Astrocyte (in vitro differentiated cells and primary cell): ENCODE data around the gene PCDH12. TPM values are rescaled to one million over a fixed set of nuclear protein-coding genes. Genes with fewer than 3 reads are reported as not detected.

Source experiments
- DNase-seq: peaks from one replicate; pipeline ENCODE4 v3.0.0-alpha.2; 2010; ENCODE audit warnings: low read depth
- FAIRE-seq: peaks from 2 replicates; lab custom pipeline; 2011; peaks lifted over from hg19 to GRCh38; lab: Jason Lieb, UNC
- H2AFZ ChIP-seq: 2 replicates; pipeline ENCODE4 v1.6.0; 2012; ENCODE audit warnings: low read depth, low read length, inconsistent platforms
- H3K27ac ChIP-seq: 2 replicates; pipeline ENCODE4 v1.5.1; 2011; ENCODE audit warnings: low read depth, low read length, inconsistent platforms
- H3K27me3 ChIP-seq: 2 replicates; pipeline ENCODE4 v1.6.0; 2011; ENCODE audit warnings: low read length, inconsistent platforms; ENCODE audit not compliant: insufficient read depth
- H3K36me3 ChIP-seq: 2 replicates; pipeline ENCODE4 v1.5.1; 2011; ENCODE audit warnings: low read length, inconsistent platforms; ENCODE audit not compliant: insufficient read depth
- H3K4me1 ChIP-seq: 2 replicates; pipeline ENCODE4 v1.5.1; 2011; ENCODE audit warnings: low read length, inconsistent platforms; ENCODE audit not compliant: insufficient read depth
- H3K4me2 ChIP-seq: 2 replicates; pipeline ENCODE4 v1.6.0; 2012; ENCODE audit warnings: low read length, inconsistent platforms
- H3K4me3 ChIP-seq: 2 replicates; pipeline ENCODE4 v1.5.1; 2011; ENCODE audit warnings: low read depth, mild to moderate bottlenecking, low read length, inconsistent platforms; ENCODE audit not compliant: insufficient read depth
- H3K79me2 ChIP-seq: 2 replicates; pipeline ENCODE4 v1.6.0; 2012; ENCODE audit warnings: mild to moderate bottlenecking, low read length, inconsistent platforms; ENCODE audit not compliant: insufficient read depth
- H3K9ac ChIP-seq: 2 replicates; pipeline ENCODE4 v1.6.0; 2012; ENCODE audit warnings: mild to moderate bottlenecking, low read length, inconsistent platforms
- H3K9me3 ChIP-seq: 2 replicates; pipeline ENCODE4 v1.5.1; 2012; ENCODE audit warnings: low read depth, mild to moderate bottlenecking, low read length, inconsistent platforms; ENCODE audit not compliant: insufficient read depth
- H4K20me1 ChIP-seq: 2 replicates; pipeline ENCODE4 v1.6.0; 2012; ENCODE audit warnings: low read length, inconsistent platforms; ENCODE audit not compliant: insufficient read depth
- H3K27ac Mint-ChIP-seq: one replicate; pipeline ENCODE4 v1.8.0; 2021; ENCODE audit warnings: mild to moderate bottlenecking, mixed read lengths; ENCODE audit not compliant: unreplicated experiment
- H3K27me3 Mint-ChIP-seq: one replicate; pipeline ENCODE4 v1.8.0; 2021; ENCODE audit warnings: low read depth, mixed read lengths; ENCODE audit not compliant: unreplicated experiment
- H3K36me3 Mint-ChIP-seq: one replicate; pipeline ENCODE4 v1.8.0; 2021; ENCODE audit warnings: low read depth, mixed read lengths; ENCODE audit not compliant: unreplicated experiment
- H3K4me1 Mint-ChIP-seq: one replicate; pipeline ENCODE4 v1.8.0; 2021; ENCODE audit warnings: low read depth, mixed read lengths; ENCODE audit not compliant: unreplicated experiment
- H3K4me3 Mint-ChIP-seq: one replicate; pipeline ENCODE4 v1.8.0; 2021; ENCODE audit warnings: mild to moderate bottlenecking, moderate library complexity, mixed read lengths; ENCODE audit not compliant: unreplicated experiment
- H3K9me3 Mint-ChIP-seq: one replicate; pipeline ENCODE4 v1.8.0; 2021; ENCODE audit warnings: mild to moderate bottlenecking, mixed read lengths; ENCODE audit not compliant: unreplicated experiment
- CTCF ChIP-seq: IDR thresholded peaks from 2 replicates; pipeline ENCODE4 v1.5.1; 2011; ENCODE audit warnings: low read depth, mild to moderate bottlenecking, inconsistent platforms, low read length, moderate library complexity; ENCODE audit not compliant: insufficient read depth
- EZH2 ChIP-seq: IDR thresholded peaks from 2 replicates; pipeline ENCODE4 v1.6.1; 2012; ENCODE audit warnings: mild to moderate bottlenecking, low read length, inconsistent platforms; ENCODE audit not compliant: insufficient read depth
- total RNA-seq: library from RNA; stranded (reverse); gene quantifications from 2 replicates; pipeline ENCODE4 v1.2.1, GENCODE V29; 2021

PCDH12 gene
- total RNA-seq, 1 donor from 2014 or later: 0.02 TPM

- Mint-ChIP-seq H3K27me3 (peaks cover 5% of the 10 kb centered on the region), H3K4me1 (no peaks in the 10 kb centered on the region), H3K9me3 (no peaks in the 10 kb centered on the region), H3K36me3 (no peaks in the 10 kb centered on the region), H3K27ac (no peak overlapping the region), H3K4me3 (no peak overlapping the region)
- no peaks in the 10 kb centered on the region for H3K4me1 ChIP-seq
- no peak for TF ChIP-seq EZH2
- no peak for TF ChIP-seq CTCF
- peaks cover 1% of the 10 kb centered on the region for H3K27me3 ChIP-seq
- H3K27ac ChIP-seq: no peak overlapping the region
- H3K9ac ChIP-seq: no peak overlapping the region
- H3K9me3 ChIP-seq: no peaks in the 10 kb centered on the region
- no peak overlapping the region for H3K4me3 ChIP-seq
- no peak overlapping the region for H3K4me2 ChIP-seq
- H4K20me1 ChIP-seq: no peaks in the 10 kb centered on the region
- no peak overlapping the region for H2AFZ ChIP-seq
- H3K36me3 ChIP-seq: no peaks in the 10 kb centered on the region
- no peak for DNase-seq
- FAIRE-seq: no peak
- H3K79me2 ChIP-seq: no peaks in the 10 kb centered on the region
Measured at GRCh38 chr5:141897425-141897824, 60.6 kb downstream of the PCDH12 start.

Other genes starting within 250 kb of the PCDH12 start
- gene PCDH1, start 79.8 kb downstream of the PCDH12 start, total RNA-seq: 9.1 and 11.5 TPM in 2 replicates
- 37.6 and 38.2 TPM in 2 replicates for gene DELE1, start 34.3 kb downstream of the PCDH12 start, total RNA-seq
- 96.5 and 105 TPM in 2 replicates for gene RNF14, start 10.9 kb upstream of the PCDH12 start, total RNA-seq
- 23.1 and 30.7 TPM in 2 replicates for gene GNPDA1, start 54.8 kb upstream of the PCDH12 start, total RNA-seq
- gene NDFIP1, start 150.6 kb upstream of the PCDH12 start, total RNA-seq: 56.8 and 57.6 TPM in 2 replicates